ENCODE data around the gene DGUOK.

The DGUOK gene

GRCh38 chr2:73956218-73956865 is 29.7 kb downstream of the DGUOK start:
- TF ChIP-seq, protein P1, sequence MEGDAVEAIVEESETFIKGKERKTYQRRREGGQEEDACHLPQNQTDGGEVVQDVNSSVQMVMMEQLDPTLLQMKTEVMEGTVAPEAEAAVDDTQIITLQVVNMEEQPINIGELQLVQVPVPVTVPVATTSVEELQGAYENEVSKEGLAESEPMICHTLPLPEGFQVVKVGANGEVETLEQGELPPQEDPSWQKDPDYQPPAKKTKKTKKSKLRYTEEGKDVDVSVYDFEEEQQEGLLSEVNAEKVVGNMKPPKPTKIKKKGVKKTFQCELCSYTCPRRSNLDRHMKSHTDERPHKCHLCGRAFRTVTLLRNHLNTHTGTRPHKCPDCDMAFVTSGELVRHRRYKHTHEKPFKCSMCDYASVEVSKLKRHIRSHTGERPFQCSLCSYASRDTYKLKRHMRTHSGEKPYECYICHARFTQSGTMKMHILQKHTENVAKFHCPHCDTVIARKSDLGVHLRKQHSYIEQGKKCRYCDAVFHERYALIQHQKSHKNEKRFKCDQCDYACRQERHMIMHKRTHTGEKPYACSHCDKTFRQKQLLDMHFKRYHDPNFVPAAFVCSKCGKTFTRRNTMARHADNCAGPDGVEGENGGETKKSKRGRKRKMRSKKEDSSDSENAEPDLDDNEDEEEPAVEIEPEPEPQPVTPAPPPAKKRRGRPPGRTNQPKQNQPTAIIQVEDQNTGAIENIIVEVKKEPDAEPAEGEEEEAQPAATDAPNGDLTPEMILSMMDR (IDR thresholded peaks at IDR 0.05; ENCODE audit: low read length) = no peak
- no peak for TF ChIP-seq EZH2 (IDR thresholded peaks at IDR 0.05; ENCODE audit: borderline replicate concordance, low read length)
- no peak overlapping the region for H3K4me2 ChIP-seq (ENCODE audit: low read length)
- no peaks in the 10 kb centered on the region for H3K9me3 ChIP-seq (ENCODE audit: low read length)
- H3K9me2 ChIP-seq (ENCODE audit: low read depth, low read length) = no peaks in the 10 kb centered on the region
- no peaks in the 10 kb centered on the region for H3K27me3 ChIP-seq (ENCODE audit: insufficient read depth, low read length)
- no peaks in the 10 kb centered on the region for H3F3A ChIP-seq (ENCODE audit: insufficient read depth, low read length)
- H2AFZ ChIP-seq (ENCODE audit: low read length) = no peak overlapping the region
- peaks cover 78% of the 10 kb centered on the region for H3K36me3 ChIP-seq (ENCODE audit: insufficient read depth, low read length)
- no peaks in the 10 kb centered on the region for H3K4me1 ChIP-seq (ENCODE audit: insufficient read depth, low read length, severe bottlenecking)
- H4K20me1 ChIP-seq (ENCODE audit: insufficient read depth, low read length) = no peaks in the 10 kb centered on the region
- no peak overlapping the region for H3K4me3 ChIP-seq (ENCODE audit: low read depth, low read length, poor library complexity, severe bottlenecking)
- H3K79me2 ChIP-seq (ENCODE audit: insufficient read depth, low read length) = no peaks in the 10 kb centered on the region
- no peak overlapping the region for H3K9ac ChIP-seq (ENCODE audit: low read length)
- H3K27ac ChIP-seq (ENCODE audit: low read depth, low read length, poor library complexity, severe bottlenecking) = no peak overlapping the region

- Histone ChIP-seq H3K27ac (ENCODE audit: low read depth, low read length, poor library complexity, severe bottlenecking) (no peak overlapping the region), H3K9me3 (ENCODE audit: low read length) (peaks cover 6% of the 10 kb centered on the region; the same call in 1 of the 2 replicates), H3K4me3 (ENCODE audit: low read depth, low read length, poor library complexity, severe bottlenecking) (no peak overlapping the region), H3K36me3 (ENCODE audit: insufficient read depth, low read length) (peaks cover 34% of the 10 kb centered on the region), H3K79me2 (ENCODE audit: insufficient read depth, low read length) (no peaks in the 10 kb centered on the region), H4K20me1 (ENCODE audit: insufficient read depth, low read length) (no peaks in the 10 kb centered on the region), H2AFZ (ENCODE audit: low read length) (no peak overlapping the region), H3F3A (ENCODE audit: insufficient read depth, low read length) (no peaks in the 10 kb centered on the region), H3K4me2 (ENCODE audit: low read length) (no peak overlapping the region), H3K9ac (ENCODE audit: low read length) (no peak overlapping the region), H3K9me2 (ENCODE audit: low read depth, low read length) (no peaks in the 10 kb centered on the region), H3K27me3 (ENCODE audit: insufficient read depth, low read length) (peaks cover 4% of the 10 kb centered on the region; the same call in 1 of the 2 replicates), H3K4me1 (ENCODE audit: insufficient read depth, low read length, severe bottlenecking) (no peaks in the 10 kb centered on the region)
- TF ChIP-seq, protein P1 (IDR thresholded peaks at IDR 0.05; ENCODE audit: low read length) = no peak
- no peak for TF ChIP-seq EZH2 (IDR thresholded peaks at IDR 0.05; ENCODE audit: borderline replicate concordance, low read length)
Measured at GRCh38 chr2:73961274-73961673, 34.6 kb downstream of the DGUOK start.

DNA sequence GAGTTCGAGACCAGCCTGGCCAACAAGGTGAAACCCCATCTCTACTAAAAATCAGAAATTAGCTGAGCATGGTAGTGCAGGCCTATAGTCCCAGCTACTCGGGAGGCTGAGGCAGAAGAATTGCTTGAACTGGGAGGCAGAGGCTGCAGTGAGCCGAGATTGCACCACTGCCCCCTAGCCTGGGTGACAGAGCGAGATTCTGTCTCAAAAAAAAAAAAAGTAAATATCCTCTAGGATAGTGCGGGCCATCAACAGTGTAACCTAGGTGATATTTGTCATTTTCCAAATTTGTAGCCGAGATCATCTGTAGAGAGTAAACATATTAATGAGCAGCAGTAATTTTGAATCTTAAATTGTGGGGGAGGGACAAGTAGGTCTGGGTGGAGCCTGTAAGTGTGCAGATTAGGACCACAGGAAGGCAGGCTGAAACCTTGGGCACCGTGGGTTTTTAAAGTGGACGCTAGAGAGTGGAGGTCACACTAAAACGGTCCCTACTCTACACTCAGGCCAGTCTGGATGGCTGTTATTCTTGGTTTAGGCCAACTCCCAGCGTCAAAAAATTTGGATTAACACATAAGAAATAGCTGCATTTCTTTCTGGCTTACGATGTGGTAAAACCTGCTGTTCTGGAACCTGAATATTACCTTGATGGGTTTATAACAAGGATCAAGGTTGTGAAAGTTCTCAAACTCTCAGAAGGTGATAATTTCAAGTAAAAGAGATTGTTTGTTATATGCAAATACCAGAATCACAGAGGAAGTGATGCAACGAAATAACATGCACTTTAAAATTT is 35.3 kb downstream of the DGUOK start:
- Histone ChIP-seq H3K27ac (ENCODE audit: low read depth, low read length, poor library complexity, severe bottlenecking) (no peak overlapping the region), H3K4me1 (ENCODE audit: insufficient read depth, low read length, severe bottlenecking) (no peaks in the 10 kb centered on the region), H4K20me1 (ENCODE audit: insufficient read depth, low read length) (no peaks in the 10 kb centered on the region), H2AFZ (ENCODE audit: low read length) (no peak overlapping the region), H3F3A (ENCODE audit: insufficient read depth, low read length) (no peaks in the 10 kb centered on the region), H3K4me2 (ENCODE audit: low read length) (no peak overlapping the region), H3K9ac (ENCODE audit: low read length) (no peak overlapping the region), H3K36me3 (ENCODE audit: insufficient read depth, low read length) (peaks cover 27% of the 10 kb centered on the region), H3K4me3 (ENCODE audit: low read depth, low read length, poor library complexity, severe bottlenecking) (no peak overlapping the region), H3K79me2 (ENCODE audit: insufficient read depth, low read length) (no peaks in the 10 kb centered on the region), H3K9me3 (ENCODE audit: low read length) (peaks cover 6% of the 10 kb centered on the region; the same call in 1 of the 2 replicates), H3K27me3 (ENCODE audit: insufficient read depth, low read length) (peaks cover 4% of the 10 kb centered on the region; the same call in 1 of the 2 replicates), H3K9me2 (ENCODE audit: low read depth, low read length) (no peaks in the 10 kb centered on the region)
- TF ChIP-seq, protein P1 (IDR thresholded peaks at IDR 0.05; ENCODE audit: low read length) = peak; percentile 24; the same call in 1 of the 2 replicates
- no peak for TF ChIP-seq EZH2 (IDR thresholded peaks at IDR 0.05; ENCODE audit: borderline replicate concordance, low read length)

Data from OCI-LY1 (cell line).